Endodermal cell (in vitro differentiated cells): ENCODE measurements around the gene TMPRSS11D. TPM values are rescaled to one million over a fixed set of nuclear protein-coding genes. Genes with fewer than 3 reads are reported as not detected.

Experiments
- DNase-seq: peaks from one replicate; pipeline ENCODE4 v3.0.0-alpha.2; 2017
- H3K27ac ChIP-seq: 2 replicates; pipeline ENCODE4 v1.5.1; 2013; ENCODE audit warnings: mild to moderate bottlenecking, low read depth, low read length, moderate library complexity
- H3K27me3 ChIP-seq: 2 replicates; pipeline ENCODE4 v1.6.1; 2013; ENCODE audit warnings: mild to moderate bottlenecking, low read length, moderate library complexity; ENCODE audit not compliant: insufficient read depth, control insufficient read depth, poor library complexity, severe bottlenecking
- H3K36me3 ChIP-seq: 2 replicates; pipeline ENCODE4 v1.7.0; 2013; ENCODE audit warnings: mild to moderate bottlenecking, low read length, moderate library complexity; ENCODE audit not compliant: control insufficient read depth, insufficient read depth
- H3K4me1 ChIP-seq: one replicate; pipeline ENCODE4 v1.7.0; 2013; ENCODE audit warnings: low read length; ENCODE audit not compliant: control insufficient read depth, insufficient read depth
- H3K4me3 ChIP-seq: 2 replicates; pipeline ENCODE4 v1.5.1; 2013; ENCODE audit warnings: mild to moderate bottlenecking, low read length, moderate library complexity
- H3K9ac ChIP-seq: 2 replicates; pipeline ENCODE4 v1.6.1; 2013; ENCODE audit warnings: mild to moderate bottlenecking, low read length, moderate library complexity; ENCODE audit not compliant: poor library complexity, severe bottlenecking; ENCODE audit errors: extremely low read depth
- H3K9me3 ChIP-seq: 2 replicates; pipeline ENCODE4 v1.6.1; 2013; ENCODE audit warnings: mild to moderate bottlenecking, low read length, moderate library complexity; ENCODE audit not compliant: control insufficient read depth
- H3K27ac Mint-ChIP-seq: 2 replicates; pipeline ENCODE4 v1.8.0; 2020; ENCODE audit warnings: mixed read lengths
- H3K27me3 Mint-ChIP-seq: 2 replicates; pipeline ENCODE4 v1.8.0; 2021; ENCODE audit warnings: mild to moderate bottlenecking, mixed read lengths; ENCODE audit not compliant: insufficient read depth
- H3K36me3 Mint-ChIP-seq: 2 replicates; pipeline ENCODE4 v1.8.0; 2020; ENCODE audit warnings: low read depth, mixed read lengths
- H3K4me1 Mint-ChIP-seq: 2 replicates; pipeline ENCODE4 v1.8.0; 2020; ENCODE audit warnings: mixed read lengths
- H3K4me3 Mint-ChIP-seq: 2 replicates; pipeline ENCODE4 v1.8.0; 2020; ENCODE audit warnings: mild to moderate bottlenecking, moderate library complexity, mixed read lengths
- H3K9me3 Mint-ChIP-seq: 2 replicates; pipeline ENCODE4 v1.8.0; 2020; ENCODE audit warnings: mild to moderate bottlenecking, mixed read lengths
- WGBS, 2 experiments: methylation state at CpG; one replicate each; pipeline versions ENCODE4 v1.1.5 to v1.1.7; 2013; ENCODE audit warnings: missing lambda C conversion rate in 2 of 2, mixed read lengths in 1 of 2; ENCODE audit not compliant: insufficient coverage in 1 of 2, insufficient read length in 1 of 2; 5-methylcytosine and 5-hydroxymethylcytosine counted together
- total RNA-seq, 2 donors: library from RNA; stranded (reverse); fragmentation: NEBNext Ultra II Directional in 1 of 2; extraction: Animal tissue kit (Norgen Biotek cat#: 25700) in 1 of 2; gene quantifications; 2 replicates in 1 of 2; 3 replicates in 1 of 2; pipeline ENCODE4 v1.2.1, GENCODE V29; 2021
- TF ChIP-seq, protein P1 (sequence below): fragments of 200-600 bp; sonication (generic); conservative IDR thresholded peaks from 2 replicates; pipeline ENCODE4 v1.5.0; 2021; ENCODE audit warnings: antibody characterized with exemption, mild to moderate bottlenecking

The TMPRSS11D gene
- total RNA-seq, 2 donors from 2014 or later, result not detected

DNA sequence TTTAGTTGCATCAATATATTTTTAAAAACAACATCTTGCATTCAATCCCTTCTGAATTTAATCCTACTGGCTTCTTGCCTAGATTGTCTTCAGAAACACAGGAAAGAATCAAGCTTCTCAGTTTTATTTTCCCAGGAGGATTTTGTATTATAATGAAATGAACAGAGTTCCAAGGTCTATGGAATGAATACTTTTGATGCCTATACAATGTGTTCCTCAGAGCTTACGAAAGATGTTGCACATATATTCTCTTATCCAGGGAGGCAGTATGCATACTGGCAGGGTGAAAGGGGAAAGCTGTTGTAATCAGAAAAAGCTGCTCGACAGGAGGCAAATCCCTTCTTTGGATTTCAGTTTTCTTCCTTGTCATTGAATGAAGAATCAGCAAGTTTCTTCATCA lies 8.8 kb downstream of the TMPRSS11D start:
- H3K9ac ChIP-seq, result no peak overlapping the region
- no peaks in the 10 kb centered on the region for H3K4me1 ChIP-seq
- Mint-ChIP-seq H3K9me3 (no peaks in the 10 kb centered on the region), H3K27ac (no peak overlapping the region), H3K4me3 (no peak overlapping the region), H3K36me3 (no peaks in the 10 kb centered on the region), H3K27me3 (no peaks in the 10 kb centered on the region), H3K4me1 (peaks cover 2% of the 10 kb centered on the region)
- H3K36me3 ChIP-seq, result no peaks in the 10 kb centered on the region
- TF ChIP-seq, protein P1, sequence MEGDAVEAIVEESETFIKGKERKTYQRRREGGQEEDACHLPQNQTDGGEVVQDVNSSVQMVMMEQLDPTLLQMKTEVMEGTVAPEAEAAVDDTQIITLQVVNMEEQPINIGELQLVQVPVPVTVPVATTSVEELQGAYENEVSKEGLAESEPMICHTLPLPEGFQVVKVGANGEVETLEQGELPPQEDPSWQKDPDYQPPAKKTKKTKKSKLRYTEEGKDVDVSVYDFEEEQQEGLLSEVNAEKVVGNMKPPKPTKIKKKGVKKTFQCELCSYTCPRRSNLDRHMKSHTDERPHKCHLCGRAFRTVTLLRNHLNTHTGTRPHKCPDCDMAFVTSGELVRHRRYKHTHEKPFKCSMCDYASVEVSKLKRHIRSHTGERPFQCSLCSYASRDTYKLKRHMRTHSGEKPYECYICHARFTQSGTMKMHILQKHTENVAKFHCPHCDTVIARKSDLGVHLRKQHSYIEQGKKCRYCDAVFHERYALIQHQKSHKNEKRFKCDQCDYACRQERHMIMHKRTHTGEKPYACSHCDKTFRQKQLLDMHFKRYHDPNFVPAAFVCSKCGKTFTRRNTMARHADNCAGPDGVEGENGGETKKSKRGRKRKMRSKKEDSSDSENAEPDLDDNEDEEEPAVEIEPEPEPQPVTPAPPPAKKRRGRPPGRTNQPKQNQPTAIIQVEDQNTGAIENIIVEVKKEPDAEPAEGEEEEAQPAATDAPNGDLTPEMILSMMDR, result no peak
- H3K4me3 ChIP-seq, result no peak overlapping the region
- 77 to 86% methylated on average over 2 of the region's 2 CpGs for WGBS, 2 experiments
- H3K9me3 ChIP-seq, result no peaks in the 10 kb centered on the region
- no peaks in the 10 kb centered on the region for H3K27me3 ChIP-seq
- no peak overlapping the region for H3K27ac ChIP-seq
- DNase-seq, result no peak

- Histone ChIP-seq H3K9me3 (no peaks in the 10 kb centered on the region), H3K4me1 (no peaks in the 10 kb centered on the region), H3K36me3 (no peaks in the 10 kb centered on the region), H3K4me3 (no peak overlapping the region), H3K9ac (no peak overlapping the region), H3K27me3 (no peaks in the 10 kb centered on the region), H3K27ac (no peak overlapping the region)
- no peaks in the 10 kb centered on the region for H3K36me3 Mint-ChIP-seq
- no peaks in the 10 kb centered on the region for H3K27me3 Mint-ChIP-seq
- TF ChIP-seq, protein P1, result no peak
- H3K9me3 Mint-ChIP-seq, result no peaks in the 10 kb centered on the region
- no peak for DNase-seq
- H3K4me3 Mint-ChIP-seq, result no peak overlapping the region
- H3K4me1 Mint-ChIP-seq, result peaks cover 2% of the 10 kb centered on the region
- H3K27ac Mint-ChIP-seq, result no peak overlapping the region
- 77% methylated on average over 1 of the region's 1 CpG; no CpG with 5 or more reads in 1 of the 2 experiments for WGBS, 2 experiments
Measured at GRCh38 chr4:67873116-67873515, 10.7 kb downstream of the TMPRSS11D start.

GRCh38 chr4:67871867-67872266 lies 11.9 kb downstream of the TMPRSS11D start:
- H3K27me3 Mint-ChIP-seq, result no peaks in the 10 kb centered on the region
- no peaks in the 10 kb centered on the region for H3K36me3 Mint-ChIP-seq
- DNase-seq, result no peak
- TF ChIP-seq, protein P1, result peak; percentile 71
- Histone ChIP-seq H3K36me3 (no peaks in the 10 kb centered on the region), H3K9ac (no peak overlapping the region), H3K9me3 (no peaks in the 10 kb centered on the region), H3K27ac (no peak overlapping the region), H3K4me1 (no peaks in the 10 kb centered on the region), H3K4me3 (no peak overlapping the region), H3K27me3 (no peaks in the 10 kb centered on the region)
- no peak overlapping the region for H3K4me3 Mint-ChIP-seq
- no peaks in the 10 kb centered on the region for H3K9me3 Mint-ChIP-seq
- H3K4me1 Mint-ChIP-seq, result peaks cover 2% of the 10 kb centered on the region
- H3K27ac Mint-ChIP-seq, result no peak overlapping the region
